IMR-90 (cell line): ENCODE measurements around the gene ANO4. TPM values are rescaled to one million over a fixed set of nuclear protein-coding genes. Genes with fewer than 3 reads are reported as not detected.

ENCODE experiments used
- ATAC-seq: fragments of 200-7000 bp; cut with Tn5 transposase; 2 replicates; pipeline ENCODE4 v1.9.1; 2020; ENCODE audit warnings: low read depth, mild to moderate bottlenecking, moderate library complexity
- BruUV-seq: library from RNA; stranded (reverse); fragments of 400-500 nt; replicated peaks from 2 replicates; lab custom pipeline; 2021; lab: Mats Ljungman, UMichigan
- CTCF ChIA-PET: fragments of 300-600 bp; formaldehyde crosslinking; extraction: SDS; loops from one replicate; lab custom pipeline; 2021; ENCODE audit warnings: antibody characterized with exemption; lab: Yijun Ruan, JAX
- POLR2A ChIA-PET: fragments of 300-600 bp; sonication (Branson Sonifier 250); formaldehyde crosslinking; loops from one replicate; lab custom pipeline; 2022; ENCODE audit warnings: antibody characterized with exemption; ENCODE audit not compliant: unreplicated experiment; lab: Charles Lee
- DNase-seq: peaks from one replicate; pipeline ENCODE4 v3.0.0; 2013
- H2AFZ ChIP-seq: replicated peaks from 2 replicates; pipeline ENCODE3; 2013; ENCODE audit warnings: low read length, mild to moderate bottlenecking; ENCODE audit not compliant: poor library complexity
- H2AK5ac ChIP-seq: 2 replicates; pipeline ENCODE4 v1.6.1; 2013; ENCODE audit warnings: low read depth, low read length, inconsistent platforms
- H2AK9ac ChIP-seq: replicated peaks from 2 replicates; pipeline ENCODE3; 2013; ENCODE audit warnings: mild to moderate bottlenecking, low read depth, low read length, moderate library complexity; ENCODE audit not compliant: poor library complexity
- H2BK120ac ChIP-seq: 2 replicates; pipeline ENCODE4 v1.6.1; 2013; ENCODE audit warnings: low read depth, low read length, inconsistent platforms
- H2BK15ac ChIP-seq: 3 replicates; pipeline ENCODE4 v1.6.1; 2013; ENCODE audit warnings: low read depth, low read length, inconsistent platforms
- H2BK20ac ChIP-seq: 2 replicates; pipeline ENCODE4 v1.6.1; 2013; ENCODE audit warnings: low read depth, mild to moderate bottlenecking, inconsistent platforms, low read length, moderate library complexity
- H2BK5ac ChIP-seq: 2 replicates; pipeline ENCODE4 v1.6.1; 2013; ENCODE audit warnings: mild to moderate bottlenecking, low read depth, low read length, inconsistent platforms; ENCODE audit not compliant: poor library complexity, severe bottlenecking
- H3K14ac ChIP-seq: replicated peaks from 2 replicates; pipeline ENCODE4 v1.6.1; 2013; ENCODE audit warnings: low read depth, low read length, inconsistent platforms
- H3K18ac ChIP-seq: 2 replicates; pipeline ENCODE4 v1.6.1; 2013; ENCODE audit warnings: low read depth, low read length, control low read depth
- H3K23ac ChIP-seq: 2 replicates; pipeline ENCODE4 v1.6.1; 2013; ENCODE audit warnings: low read depth, low read length, inconsistent platforms
- H3K27ac ChIP-seq: 2 replicates; pipeline ENCODE4 v1.5.1; 2013; ENCODE audit warnings: mild to moderate bottlenecking, control low read depth, low read length; ENCODE audit not compliant: insufficient read depth
- H3K27me3 ChIP-seq: 2 replicates; pipeline ENCODE4 v1.6.1; 2013; ENCODE audit warnings: low read length; ENCODE audit not compliant: control insufficient read depth, insufficient read depth
- H3K36me3 ChIP-seq: 2 replicates; pipeline ENCODE4 v1.6.1; 2013; ENCODE audit warnings: low read length, mixed read lengths; ENCODE audit not compliant: control insufficient read depth, insufficient read depth
- H3K4ac ChIP-seq: 2 replicates; pipeline ENCODE4 v1.6.1; 2013; ENCODE audit warnings: low read depth, low read length, inconsistent platforms
- H3K4me1 ChIP-seq: 2 replicates; pipeline ENCODE4 v1.6.1; 2013; ENCODE audit warnings: low read length, mixed read lengths; ENCODE audit not compliant: control insufficient read depth, insufficient read depth
- H3K4me2 ChIP-seq: 2 replicates; pipeline ENCODE4 v1.6.1; 2013; ENCODE audit warnings: low read depth, mild to moderate bottlenecking, control low read depth, low read length, moderate library complexity
- H3K4me3 ChIP-seq: 2 replicates; pipeline ENCODE4 v1.5.1; 2013; ENCODE audit warnings: low read depth, mild to moderate bottlenecking, control low read depth, low read length, moderate library complexity; ENCODE audit not compliant: insufficient read depth
- H3K56ac ChIP-seq: 2 replicates; pipeline ENCODE4 v1.6.1; 2013; ENCODE audit warnings: low read length, inconsistent platforms; ENCODE audit not compliant: insufficient read depth; ENCODE audit errors: extremely low read depth
- H3K79me1 ChIP-seq, 2 experiments: 2 replicates each; pipeline ENCODE4 v1.6.1; 2013; ENCODE audit warnings: low read length in 2 of 2, inconsistent platforms in 1 of 2, low read depth in 1 of 2
- H3K9ac ChIP-seq: 2 replicates; pipeline ENCODE4 v1.6.1; 2013; ENCODE audit warnings: low read depth, low read length, control low read depth
- H3K9me1 ChIP-seq: 2 replicates; pipeline ENCODE4 v1.6.1; 2013; ENCODE audit warnings: low read length, inconsistent platforms; ENCODE audit not compliant: insufficient read depth
- H3K9me3 ChIP-seq: 2 replicates; pipeline ENCODE4 v1.6.1; 2013; ENCODE audit warnings: low read length; ENCODE audit not compliant: control insufficient read depth, insufficient read depth
- H4K20me1 ChIP-seq: 2 replicates; pipeline ENCODE4 v1.6.1; 2013; ENCODE audit warnings: low read length, inconsistent platforms; ENCODE audit not compliant: insufficient read depth
- H4K5ac ChIP-seq: 2 replicates; pipeline ENCODE4 v1.6.1; 2013; ENCODE audit warnings: mild to moderate bottlenecking, low read depth, low read length, control low read depth
- H4K8ac ChIP-seq, 2 experiments: 2 replicates each; pipeline ENCODE4 v1.6.1; 2013; ENCODE audit warnings: low read depth in 2 of 2, low read length in 2 of 2, control low read depth in 1 of 2, inconsistent platforms in 1 of 2
- H4K91ac ChIP-seq: 2 replicates; pipeline ENCODE4 v1.6.1; 2013; ENCODE audit warnings: low read depth, low read length, inconsistent platforms; ENCODE audit not compliant: insufficient read depth
- MAFK ChIP-seq: IDR thresholded peaks from 2 replicates; pipeline ENCODE4 v1.6.1; 2012; ENCODE audit warnings: low read depth, low read length, improper control_type of control experiment
- NFE2L2 ChIP-seq: fragments of 150-350 bp; IDR thresholded peaks from 2 replicates; pipeline ENCODE4 v1.6.1; 2016; ENCODE audit warnings: low read depth, mild to moderate bottlenecking, low read length
- POLR2A ChIP-seq: IDR thresholded peaks from 2 replicates; pipeline ENCODE4 v1.6.1; 2012; ENCODE audit warnings: mild to moderate bottlenecking, low read depth, low read length
- SMC3 ChIP-seq: fragments of 150-350 bp; IDR thresholded peaks from 2 replicates; pipeline ENCODE4 v1.6.1; 2016; ENCODE audit warnings: low read depth, mild to moderate bottlenecking, antibody characterized with exemption, low read length, moderate library complexity
- WGBS, 2 experiments: methylation state at CpG; one replicate each; pipeline versions ENCODE4 v1.1.5 to v1.1.7; 2013; ENCODE audit warnings: missing lambda C conversion rate in 2 of 2; ENCODE audit not compliant: insufficient read length in 1 of 2; ENCODE audit errors: extremely low coverage in 2 of 2; 5-methylcytosine and 5-hydroxymethylcytosine counted together
- dilution Hi-C: fragments of 300-500 bp; cut with HindIII; formaldehyde crosslinking; loops from one replicate; pipeline ENCODE4 v1.14.3; 2018; ENCODE audit warnings: low sequenced_read_pairs; ENCODE audit not compliant: unreplicated experiment
- in situ Hi-C: fragments of 300-500 bp; cut with MboI; formaldehyde crosslinking; loops from 3 replicates; pipeline ENCODE4 v1.14.3; 2019; ENCODE audit warnings: low sequenced_read_pairs, inconsistent platforms, mixed read lengths
- intact Hi-C: fragments of 100-400 bp; cut with micrococcal nuclease; formaldehyde crosslinking; loops from 2 replicates; pipeline ENCODE4 v1.10.0; 2022
- polyA plus RNA-seq, 3 experiments: library from polyadenylated mRNA; depleted of rRNA; stranded (reverse); fragments of >200 nt; gene quantifications; 2 replicates each; pipeline ENCODE4 v1.2.3, GENCODE V29; 2012; ENCODE audit warnings: low replicate concordance in 1 of 3
- total RNA-seq: library from RNA; depleted of rRNA; stranded (reverse); fragments of >200 nt; gene quantifications from 2 replicates; pipeline ENCODE4 v1.2.3, GENCODE V29; 2012
- TF ChIP-seq, protein P1 (sequence below): conservative IDR thresholded peaks from 2 replicates; pipeline ENCODE4 v1.5.1; 2012; ENCODE audit warnings: mild to moderate bottlenecking, low read depth, low read length, improper control_type of control experiment

Gene ANO4
- total and polyA plus RNA-seq, 2 of the 4 experiments (the other 2 are of a cell fraction), result 4.7 to 10.2 TPM

DNA sequence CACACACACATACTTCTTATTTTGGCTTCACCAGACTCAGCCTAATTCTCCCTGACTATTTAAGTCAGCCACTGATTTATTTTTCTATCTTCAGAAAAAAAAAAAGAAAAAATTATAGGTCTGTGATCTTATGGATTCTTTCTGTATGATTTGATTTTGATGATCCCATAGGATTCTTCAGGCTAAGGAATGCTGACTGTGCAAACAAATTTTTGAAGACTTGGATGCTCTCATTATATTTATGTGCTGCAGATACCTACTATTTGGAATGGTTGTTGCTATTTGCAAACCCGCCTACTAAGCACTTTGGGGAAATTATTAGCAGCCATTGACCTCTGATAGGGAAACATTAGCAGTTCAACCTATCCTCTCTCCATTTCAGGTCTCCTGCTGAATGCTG lies 4.0 kb upstream of the ANO4 start:
- Histone ChIP-seq H3K9me1 (no peaks in the 10 kb centered on the region), H4K8ac (no peak overlapping the region), H3K36me3 (no peaks in the 10 kb centered on the region), H3K4ac (no peak overlapping the region), H4K20me1 (no peaks in the 10 kb centered on the region), H3K4me2 (no peak overlapping the region), H2BK20ac (no peak overlapping the region), H2BK5ac (no peak overlapping the region), H3K27me3 (no peaks in the 10 kb centered on the region), H2AK9ac (no peak overlapping the region), H4K5ac (no peak overlapping the region), H3K56ac (no peak overlapping the region), H3K79me1 (peaks cover 0 to 5% of the 10 kb centered on the region in 2 experiments; a peak in 1 of 4 replicates), H2AFZ (no peak overlapping the region), H2BK15ac (no peak overlapping the region), H3K4me1 (peaks cover 3% of the 10 kb centered on the region), H3K9me3 (no peaks in the 10 kb centered on the region), H3K27ac (no peak overlapping the region), H3K23ac (no peak overlapping the region), H3K18ac (no peak overlapping the region), H3K4me3 (no peak overlapping the region), H4K91ac (no peak overlapping the region), H3K9ac (no peak overlapping the region), H2BK120ac (no peak overlapping the region), H2AK5ac (no peak overlapping the region), H3K14ac (no peak overlapping the region)
- in situ Hi-C loops (no loop called here), dilution Hi-C loops (no loop called here), intact Hi-C loops (no loop called here)
- no TSS peak for BruUV-seq
- ChIA-PET CTCF (no interaction called here), POLR2A (no interaction called here)
- no peak for DNase-seq
- no peak for ATAC-seq
- no CpG with 5 or more reads among the region's 1 CpG for WGBS, 2 experiments
- no peak for TF ChIP-seq NFE2L2
- no peak for TF ChIP-seq SMC3
- peak; percentile 94 for TF ChIP-seq MAFK
- TF ChIP-seq, protein P1, sequence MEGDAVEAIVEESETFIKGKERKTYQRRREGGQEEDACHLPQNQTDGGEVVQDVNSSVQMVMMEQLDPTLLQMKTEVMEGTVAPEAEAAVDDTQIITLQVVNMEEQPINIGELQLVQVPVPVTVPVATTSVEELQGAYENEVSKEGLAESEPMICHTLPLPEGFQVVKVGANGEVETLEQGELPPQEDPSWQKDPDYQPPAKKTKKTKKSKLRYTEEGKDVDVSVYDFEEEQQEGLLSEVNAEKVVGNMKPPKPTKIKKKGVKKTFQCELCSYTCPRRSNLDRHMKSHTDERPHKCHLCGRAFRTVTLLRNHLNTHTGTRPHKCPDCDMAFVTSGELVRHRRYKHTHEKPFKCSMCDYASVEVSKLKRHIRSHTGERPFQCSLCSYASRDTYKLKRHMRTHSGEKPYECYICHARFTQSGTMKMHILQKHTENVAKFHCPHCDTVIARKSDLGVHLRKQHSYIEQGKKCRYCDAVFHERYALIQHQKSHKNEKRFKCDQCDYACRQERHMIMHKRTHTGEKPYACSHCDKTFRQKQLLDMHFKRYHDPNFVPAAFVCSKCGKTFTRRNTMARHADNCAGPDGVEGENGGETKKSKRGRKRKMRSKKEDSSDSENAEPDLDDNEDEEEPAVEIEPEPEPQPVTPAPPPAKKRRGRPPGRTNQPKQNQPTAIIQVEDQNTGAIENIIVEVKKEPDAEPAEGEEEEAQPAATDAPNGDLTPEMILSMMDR, result no peak
- TF ChIP-seq POLR2A, result no peak
